ENCODE results near the gene OR6C4. TPM values are rescaled to one million over a fixed set of nuclear protein-coding genes. Genes with fewer than 3 reads are reported as not detected.

Gene OR6C4
- total RNA-seq = not detected in 2 replicates

DNA sequence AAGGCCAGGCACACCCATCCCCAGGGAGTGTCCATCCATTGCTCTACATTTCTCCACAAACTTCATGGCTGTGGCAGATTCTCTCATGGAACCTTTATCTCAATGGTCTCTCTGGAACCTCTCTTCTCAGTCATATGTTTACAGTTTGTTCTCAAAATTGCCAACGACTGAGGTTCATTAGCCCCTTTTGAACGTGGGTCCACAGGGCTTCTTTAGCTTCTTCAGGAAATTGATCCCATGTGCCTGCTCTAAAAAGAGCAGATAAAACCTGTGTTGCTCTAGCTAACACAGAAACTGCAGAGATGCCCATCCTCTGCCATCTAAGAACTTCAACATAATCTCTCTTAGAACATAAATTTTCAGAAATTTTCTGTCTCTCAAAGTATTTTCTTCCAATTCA, at the start of gene OR6C4:
Gene OR6C4 (plus strand): TSS at position 301 of the 400 bp plus-strand sequence. CDS start 1,625 bp downstream, outside the sequence.

GRCh38 chr12:55572168-55572567, 22.8 kb downstream of the OR6C4 start, which contains the start of gene OR2AP1:
OR2AP1 (plus strand) TSS chr12:55572468; CDS start chr12:55574415, 1,947 bp downstream.

Other genes with a start within 250 kb of the OR6C4 start
- gene OR6C1, start 235.3 kb upstream of the OR6C4 start, total RNA-seq = not detected in 2 replicates
- not detected in 2 replicates for gene OR6C3, start 218.9 kb upstream of the OR6C4 start, total RNA-seq
- not detected in 2 replicates for gene OR6C75, start 186.6 kb upstream of the OR6C4 start, total RNA-seq
- gene OR6C65, start 149.1 kb upstream of the OR6C4 start, total RNA-seq = not detected in 2 replicates
- gene OR6C76, start 123.3 kb upstream of the OR6C4 start, total RNA-seq = not detected in 2 replicates
- gene OR6C2, start 105.5 kb upstream of the OR6C4 start, total RNA-seq = not detected in 2 replicates
- not detected in 2 replicates for gene OR6C70, start 79.5 kb upstream of the OR6C4 start, total RNA-seq
- not detected in 2 replicates for gene OR6C68, start 57.2 kb upstream of the OR6C4 start, total RNA-seq
- not detected in 2 replicates for gene OR2AP1, start 22.9 kb downstream of the OR6C4 start, total RNA-seq
- gene OR10P1, start 87.3 kb downstream of the OR6C4 start, total RNA-seq = not detected in 2 replicates
- gene ITGA7, start 158.3 kb downstream of the OR6C4 start, total RNA-seq = 1.8 and 7.1 TPM in 2 replicates
- 160 and 169 TPM in 2 replicates for gene BLOC1S1, start 166.4 kb downstream of the OR6C4 start, total RNA-seq
- gene RDH5, start 170.8 kb downstream of the OR6C4 start, total RNA-seq = 2.1 and 2.8 TPM in 2 replicates
- 754 and 976 TPM in 2 replicates for gene CD63, start 179.4 kb downstream of the OR6C4 start, total RNA-seq
- 9.8 and 11.3 TPM in 2 replicates for gene GDF11, start 193.5 kb downstream of the OR6C4 start, total RNA-seq